ENCODE measurements around the gene EDEM3. TPM values are rescaled to one million over a fixed set of nuclear protein-coding genes. Genes with fewer than 3 reads are reported as not detected.

The EDEM3 gene
- polyA plus RNA-seq, 1 donor from 2014 or later = 49.5 TPM

DNA sequence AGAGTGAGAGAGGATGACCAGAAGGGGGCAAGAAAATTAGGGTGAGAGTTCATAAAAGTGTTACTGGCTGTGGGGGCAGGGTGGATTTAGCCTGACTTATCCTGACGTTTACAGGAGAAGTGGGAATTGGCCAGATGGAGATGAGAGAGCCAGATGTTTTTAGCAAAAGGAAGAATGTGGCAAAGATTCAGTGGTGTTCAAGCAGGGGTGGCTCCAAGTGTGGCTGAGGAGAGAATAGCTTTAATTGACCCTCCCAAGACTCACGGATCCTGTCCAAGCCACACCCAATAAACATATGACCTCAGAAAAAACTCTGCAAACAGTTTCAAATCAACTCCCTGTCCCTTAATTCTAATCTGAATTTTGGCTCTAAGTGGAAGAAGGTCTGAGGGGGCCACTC lies 35.2 kb upstream of the EDEM3 start:
- TF ChIP-seq RAD21 (conservative IDR thresholded peaks at IDR 0.05) = no peak
- TF ChIP-seq, protein P1, sequence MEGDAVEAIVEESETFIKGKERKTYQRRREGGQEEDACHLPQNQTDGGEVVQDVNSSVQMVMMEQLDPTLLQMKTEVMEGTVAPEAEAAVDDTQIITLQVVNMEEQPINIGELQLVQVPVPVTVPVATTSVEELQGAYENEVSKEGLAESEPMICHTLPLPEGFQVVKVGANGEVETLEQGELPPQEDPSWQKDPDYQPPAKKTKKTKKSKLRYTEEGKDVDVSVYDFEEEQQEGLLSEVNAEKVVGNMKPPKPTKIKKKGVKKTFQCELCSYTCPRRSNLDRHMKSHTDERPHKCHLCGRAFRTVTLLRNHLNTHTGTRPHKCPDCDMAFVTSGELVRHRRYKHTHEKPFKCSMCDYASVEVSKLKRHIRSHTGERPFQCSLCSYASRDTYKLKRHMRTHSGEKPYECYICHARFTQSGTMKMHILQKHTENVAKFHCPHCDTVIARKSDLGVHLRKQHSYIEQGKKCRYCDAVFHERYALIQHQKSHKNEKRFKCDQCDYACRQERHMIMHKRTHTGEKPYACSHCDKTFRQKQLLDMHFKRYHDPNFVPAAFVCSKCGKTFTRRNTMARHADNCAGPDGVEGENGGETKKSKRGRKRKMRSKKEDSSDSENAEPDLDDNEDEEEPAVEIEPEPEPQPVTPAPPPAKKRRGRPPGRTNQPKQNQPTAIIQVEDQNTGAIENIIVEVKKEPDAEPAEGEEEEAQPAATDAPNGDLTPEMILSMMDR (IDR thresholded peaks at IDR 0.05; ENCODE audit: poor library complexity, severe bottlenecking) = no peak
- TF ChIP-seq EP300 (conservative IDR thresholded peaks at IDR 0.05; ENCODE audit: poor library complexity, severe bottlenecking) = no peak
- TF ChIP-seq POLR2AphosphoS5 (IDR thresholded peaks at IDR 0.05) = no peak
- TF ChIP-seq SMC3 (conservative IDR thresholded peaks at IDR 0.05; ENCODE audit: poor library complexity) = no peak
- TF ChIP-seq, protein P2, sequence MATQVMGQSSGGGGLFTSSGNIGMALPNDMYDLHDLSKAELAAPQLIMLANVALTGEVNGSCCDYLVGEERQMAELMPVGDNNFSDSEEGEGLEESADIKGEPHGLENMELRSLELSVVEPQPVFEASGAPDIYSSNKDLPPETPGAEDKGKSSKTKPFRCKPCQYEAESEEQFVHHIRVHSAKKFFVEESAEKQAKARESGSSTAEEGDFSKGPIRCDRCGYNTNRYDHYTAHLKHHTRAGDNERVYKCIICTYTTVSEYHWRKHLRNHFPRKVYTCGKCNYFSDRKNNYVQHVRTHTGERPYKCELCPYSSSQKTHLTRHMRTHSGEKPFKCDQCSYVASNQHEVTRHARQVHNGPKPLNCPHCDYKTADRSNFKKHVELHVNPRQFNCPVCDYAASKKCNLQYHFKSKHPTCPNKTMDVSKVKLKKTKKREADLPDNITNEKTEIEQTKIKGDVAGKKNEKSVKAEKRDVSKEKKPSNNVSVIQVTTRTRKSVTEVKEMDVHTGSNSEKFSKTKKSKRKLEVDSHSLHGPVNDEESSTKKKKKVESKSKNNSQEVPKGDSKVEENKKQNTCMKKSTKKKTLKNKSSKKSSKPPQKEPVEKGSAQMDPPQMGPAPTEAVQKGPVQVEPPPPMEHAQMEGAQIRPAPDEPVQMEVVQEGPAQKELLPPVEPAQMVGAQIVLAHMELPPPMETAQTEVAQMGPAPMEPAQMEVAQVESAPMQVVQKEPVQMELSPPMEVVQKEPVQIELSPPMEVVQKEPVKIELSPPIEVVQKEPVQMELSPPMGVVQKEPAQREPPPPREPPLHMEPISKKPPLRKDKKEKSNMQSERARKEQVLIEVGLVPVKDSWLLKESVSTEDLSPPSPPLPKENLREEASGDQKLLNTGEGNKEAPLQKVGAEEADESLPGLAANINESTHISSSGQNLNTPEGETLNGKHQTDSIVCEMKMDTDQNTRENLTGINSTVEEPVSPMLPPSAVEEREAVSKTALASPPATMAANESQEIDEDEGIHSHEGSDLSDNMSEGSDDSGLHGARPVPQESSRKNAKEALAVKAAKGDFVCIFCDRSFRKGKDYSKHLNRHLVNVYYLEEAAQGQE (IDR thresholded peaks at IDR 0.05; ENCODE audit: borderline replicate concordance) = no peak
- no peak for TF ChIP-seq EZH2 (IDR thresholded peaks at IDR 0.05; ENCODE audit: borderline replicate concordance, insufficient read depth, low read length, poor library complexity, severe bottlenecking)
- TF ChIP-seq MXI1 (conservative IDR thresholded peaks at IDR 0.05; ENCODE audit: poor library complexity, severe bottlenecking) = no peak
- Histone ChIP-seq H4K20me1 (ENCODE audit: insufficient read depth) (no peaks in the 10 kb centered on the region), H3K4me3 (ENCODE audit: low read length) (no peak overlapping the region), H3K36me3 (ENCODE audit: insufficient read depth, low read length) (no peaks in the 10 kb centered on the region), H3K9me3 (ENCODE audit: low read length) (no peaks in the 10 kb centered on the region), H3K9me2 (ENCODE audit: insufficient read depth, low read length) (no peaks in the 10 kb centered on the region), H3K27me3 (ENCODE audit: insufficient read depth, low read depth, low read length) (no peaks in the 10 kb centered on the region), H3K4me2 (ENCODE audit: low read length) (no peak overlapping the region), H3K79me2 (replicated peaks; ENCODE audit: insufficient read depth, low read length) (no peaks in the 10 kb centered on the region), H3K27ac (ENCODE audit: low read length) (no peak overlapping the region), H3K9ac (ENCODE audit: low read length) (no peak overlapping the region), H3F3A (ENCODE audit: insufficient read depth, low read length, poor library complexity, severe bottlenecking) (no peaks in the 10 kb centered on the region), H2AFZ (ENCODE audit: low read depth, low read length) (no peak overlapping the region)

DNA sequence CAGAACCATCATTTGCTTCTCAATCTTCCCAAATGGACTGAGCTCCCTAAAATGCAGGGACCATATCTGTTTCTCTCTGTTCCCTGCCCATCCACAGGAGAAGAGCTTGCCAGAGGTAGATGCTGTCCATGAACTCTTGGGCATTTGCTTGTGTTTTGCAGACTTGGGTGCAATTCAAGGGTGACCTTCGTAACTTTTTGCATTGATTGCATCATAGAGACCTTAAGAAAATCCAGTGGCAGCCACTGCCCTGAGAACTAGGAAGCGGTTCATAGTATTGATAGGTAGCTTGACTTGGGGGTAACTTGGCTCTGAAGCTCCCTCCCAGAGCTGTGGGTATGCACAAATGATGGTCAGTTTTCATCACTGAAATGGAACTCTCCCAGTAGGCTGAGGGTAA lies 34.3 kb upstream of the EDEM3 start:
- H3K36me3 ChIP-seq (ENCODE audit: insufficient read depth, low read length) = no peaks in the 10 kb centered on the region
- no peaks in the 10 kb centered on the region for H4K20me1 ChIP-seq (ENCODE audit: insufficient read depth)
- no peaks in the 10 kb centered on the region for H3F3A ChIP-seq (ENCODE audit: insufficient read depth, low read length, poor library complexity, severe bottlenecking)
- H3K4me2 ChIP-seq (ENCODE audit: low read length) = no peak overlapping the region
- no peaks in the 10 kb centered on the region for H3K27me3 ChIP-seq (ENCODE audit: insufficient read depth, low read depth, low read length)
- no peaks in the 10 kb centered on the region for H3K9me2 ChIP-seq (ENCODE audit: insufficient read depth, low read length)
- H3K27ac ChIP-seq (ENCODE audit: low read length) = no peak overlapping the region
- no peak for TF ChIP-seq MXI1 (conservative IDR thresholded peaks at IDR 0.05; ENCODE audit: poor library complexity, severe bottlenecking)
- no peak for TF ChIP-seq POLR2AphosphoS5 (IDR thresholded peaks at IDR 0.05)
- TF ChIP-seq TAF1 (IDR thresholded peaks at IDR 0.05; ENCODE audit: low read depth) = no peak
- no peak for TF ChIP-seq SMC3 (conservative IDR thresholded peaks at IDR 0.05; ENCODE audit: poor library complexity)
- TF ChIP-seq EZH2 (IDR thresholded peaks at IDR 0.05; ENCODE audit: borderline replicate concordance, insufficient read depth, low read length, poor library complexity, severe bottlenecking) = no peak
- no peak for TF ChIP-seq RAD21 (conservative IDR thresholded peaks at IDR 0.05)
- TF ChIP-seq EP300 (conservative IDR thresholded peaks at IDR 0.05; ENCODE audit: poor library complexity, severe bottlenecking) = no peak
- TF ChIP-seq, protein P2 (IDR thresholded peaks at IDR 0.05; ENCODE audit: borderline replicate concordance) = no peak
- TF ChIP-seq, protein P1 (IDR thresholded peaks at IDR 0.05; ENCODE audit: poor library complexity, severe bottlenecking) = no peak
- no peak overlapping the region for H3K9ac ChIP-seq (ENCODE audit: low read length)
- no peaks in the 10 kb centered on the region for H3K79me2 ChIP-seq (replicated peaks; ENCODE audit: insufficient read depth, low read length)
- H3K4me3 ChIP-seq (ENCODE audit: low read length) = no peak overlapping the region
- no peaks in the 10 kb centered on the region for H3K9me3 ChIP-seq (ENCODE audit: low read length)
- no peak overlapping the region for H2AFZ ChIP-seq (ENCODE audit: low read depth, low read length)
